Hepatocyte (in vitro differentiated cells): ENCODE data around the gene TENT5C. TPM values are rescaled to one million over a fixed set of nuclear protein-coding genes. Genes with fewer than 3 reads are reported as not detected.

ENCODE experiments used
- DNase-seq: peaks from one replicate; pipeline ENCODE4 v3.0.0-alpha.2; 2016; ENCODE audit warnings: low spot score
- H2AFZ ChIP-seq: fragments of 200-600 bp; sonication (generic); 2 replicates; pipeline ENCODE4 v1.6.0; 2016; ENCODE audit warnings: antibody characterized with exemption, mild to moderate bottlenecking
- H3K27ac ChIP-seq: fragments of 200-600 bp; sonication (generic); 2 replicates; pipeline ENCODE4 v1.5.1; 2016; ENCODE audit warnings: mild to moderate bottlenecking
- H3K27me3 ChIP-seq: fragments of 200-600 bp; sonication (generic); 2 replicates; pipeline ENCODE4 v1.6.1; 2016
- H3K36me3 ChIP-seq: fragments of 200-600 bp; sonication (generic); replicated peaks from 2 replicates; pipeline ENCODE4 v1.5.1; 2016; ENCODE audit warnings: low read depth; ENCODE audit not compliant: insufficient read depth
- H3K4me1 ChIP-seq: fragments of 200-600 bp; sonication (generic); 2 replicates; pipeline ENCODE4 v1.5.1; 2016; ENCODE audit warnings: mild to moderate bottlenecking, moderate library complexity; ENCODE audit not compliant: insufficient read depth
- H3K4me2 ChIP-seq: fragments of 200-600 bp; sonication (generic); 2 replicates; pipeline ENCODE4 v1.6.0; 2016
- H3K4me3 ChIP-seq: fragments of 200-600 bp; sonication (generic); 2 replicates; pipeline ENCODE4 v1.5.1; 2016; ENCODE audit warnings: mild to moderate bottlenecking
- H3K79me2 ChIP-seq: fragments of 200-600 bp; sonication (generic); 2 replicates; pipeline ENCODE4 v1.6.0; 2017; ENCODE audit warnings: mild to moderate bottlenecking
- H3K9me2 ChIP-seq: fragments of 200-600 bp; sonication (generic); replicated peaks from 2 replicates; pipeline ENCODE4 v1.6.0; 2017; ENCODE audit warnings: mild to moderate bottlenecking; ENCODE audit not compliant: insufficient read depth
- H3K9me3 ChIP-seq: fragments of 200-600 bp; sonication (generic); 2 replicates; pipeline ENCODE4 v1.5.1; 2016; ENCODE audit warnings: low read depth, mild to moderate bottlenecking
- H4K20me1 ChIP-seq: fragments of 200-600 bp; sonication (generic); 2 replicates; pipeline ENCODE4 v1.6.0; 2016; ENCODE audit warnings: mild to moderate bottlenecking; ENCODE audit not compliant: insufficient read depth, poor library complexity, severe bottlenecking
- CTCF ChIP-seq: fragments of 200-600 bp; sonication (generic); IDR thresholded peaks from 2 replicates; pipeline ENCODE4 v1.5.1; 2016; ENCODE audit warnings: antibody characterized with exemption, mild to moderate bottlenecking; ENCODE audit not compliant: poor library complexity
- EZH2 ChIP-seq: fragments of 200-600 bp; sonication (generic); IDR thresholded peaks from 2 replicates; pipeline ENCODE4 v1.6.1; 2016; ENCODE audit warnings: antibody characterized with exemption, mild to moderate bottlenecking, borderline replicate concordance
- EZH2phosphoT487 ChIP-seq: fragments of 200-600 bp; sonication (generic); IDR thresholded peaks from one replicate; pipeline ENCODE4 v1.6.1; 2018; ENCODE audit warnings: antibody characterized with exemption, mild to moderate bottlenecking, low read depth, moderate library complexity; ENCODE audit not compliant: unreplicated experiment, severe bottlenecking
- WGBS: methylation state at CpG from one replicate; pipeline ENCODE4 v1.1.6; 2016; ENCODE audit warnings: low lambda C conversion rate; ENCODE audit errors: missing lambda C conversion rate; 5-methylcytosine and 5-hydroxymethylcytosine counted together
- polyA plus RNA-seq: library from polyadenylated mRNA; unstranded; fragments of >200 nt; fragmentation: Nextera tagmentation; extraction: Ambion mirVana; gene quantifications from 2 replicates; pipeline ENCODE4 v1.2.1, GENCODE V29; 2016
- total RNA-seq: library from RNA; depleted of rRNA; stranded (reverse); fragments of >200 nt; gene quantifications from 2 replicates; pipeline ENCODE4 v1.2.3, GENCODE V29; 2014

Gene TENT5C
- total and polyA plus RNA-seq, 2 experiments from 2014 or later: 2.5 to 4.1 TPM

- WGBS: 94% methylated on average over 6 of the region's 6 CpGs
- Histone ChIP-seq H3K27me3 (no peaks in the 10 kb centered on the region), H3K36me3 (no peaks in the 10 kb centered on the region), H3K4me2 (no peak overlapping the region), H3K4me3 (no peak overlapping the region), H3K4me1 (no peaks in the 10 kb centered on the region), H3K79me2 (no peaks in the 10 kb centered on the region), H3K9me2 (no peaks in the 10 kb centered on the region), H3K9me3 (no peaks in the 10 kb centered on the region), H4K20me1 (no peaks in the 10 kb centered on the region), H2AFZ (no peak overlapping the region), H3K27ac (no peak overlapping the region)
- no peak for DNase-seq
- no peak for TF ChIP-seq EZH2
- TF ChIP-seq EZH2phosphoT487: no peak
- no peak for TF ChIP-seq CTCF
These were observed 55.2 kb downstream of the TENT5C start for GRCh38 chr1:117661027-117661426.

DNA sequence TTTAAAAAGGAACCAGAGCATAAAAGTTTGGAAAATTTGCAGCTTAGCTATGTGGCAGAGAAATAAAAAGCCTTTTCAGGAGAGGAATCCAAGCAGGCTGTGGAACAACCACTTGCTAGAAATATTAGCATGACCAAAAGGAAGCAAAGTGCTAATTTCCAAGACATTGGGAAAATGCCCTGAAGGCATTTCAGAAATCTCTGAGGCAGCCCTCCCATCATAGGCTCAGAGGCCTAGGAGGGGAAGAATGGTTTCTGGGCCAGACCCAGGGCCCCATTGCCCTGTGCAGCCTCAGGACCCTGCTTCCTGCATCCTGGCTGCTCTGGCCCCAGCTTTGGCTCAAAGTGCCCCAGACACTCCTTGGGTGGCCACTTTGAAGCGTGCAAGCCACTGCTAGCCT is 56.8 kb downstream of the TENT5C start:
- TF ChIP-seq EZH2phosphoT487 (no peak), EZH2 (no peak), CTCF (no peak)
- H3K4me1 ChIP-seq: no peaks in the 10 kb centered on the region
- no peak overlapping the region for H3K4me3 ChIP-seq
- no peaks in the 10 kb centered on the region for H3K9me3 ChIP-seq
- no peaks in the 10 kb centered on the region for H4K20me1 ChIP-seq
- H3K9me2 ChIP-seq: no peaks in the 10 kb centered on the region
- no peak overlapping the region for H3K27ac ChIP-seq
- H3K4me2 ChIP-seq: no peak overlapping the region
- H3K36me3 ChIP-seq: no peaks in the 10 kb centered on the region
- H3K27me3 ChIP-seq: no peaks in the 10 kb centered on the region
- no peak overlapping the region for H2AFZ ChIP-seq
- H3K79me2 ChIP-seq: no peaks in the 10 kb centered on the region
- 77% methylated on average over 1 of the region's 1 CpG for WGBS
- DNase-seq: no peak

GRCh38 chr1:117663156-117663902 is 57.5 kb downstream of the TENT5C start:
- no peaks in the 10 kb centered on the region for H3K79me2 ChIP-seq
- H2AFZ ChIP-seq: no peak overlapping the region
- no peaks in the 10 kb centered on the region for H4K20me1 ChIP-seq
- no peak overlapping the region for H3K27ac ChIP-seq
- no peak overlapping the region for H3K4me3 ChIP-seq
- TF ChIP-seq EZH2phosphoT487: no peak
- no peak overlapping the region for H3K4me2 ChIP-seq
- 84% methylated on average over 7 of the region's 7 CpGs for WGBS
- no peaks in the 10 kb centered on the region for H3K36me3 ChIP-seq
- H3K4me1 ChIP-seq: no peaks in the 10 kb centered on the region
- no peaks in the 10 kb centered on the region for H3K27me3 ChIP-seq
- H3K9me2 ChIP-seq: no peaks in the 10 kb centered on the region
- H3K9me3 ChIP-seq: no peaks in the 10 kb centered on the region
- no peak for DNase-seq

- DNase-seq: no peak
- H3K9me3 ChIP-seq: no peaks in the 10 kb centered on the region
- H3K4me3 ChIP-seq: no peak overlapping the region
- H4K20me1 ChIP-seq: no peaks in the 10 kb centered on the region
- no peak overlapping the region for H2AFZ ChIP-seq
- no peak for TF ChIP-seq CTCF
- H3K9me2 ChIP-seq: no peaks in the 10 kb centered on the region
- no peaks in the 10 kb centered on the region for H3K4me1 ChIP-seq
- no peak overlapping the region for H3K27ac ChIP-seq
- 92% methylated on average over 6 of the region's 6 CpGs for WGBS
- H3K4me2 ChIP-seq: no peak overlapping the region
- no peaks in the 10 kb centered on the region for H3K79me2 ChIP-seq
- no peaks in the 10 kb centered on the region for H3K27me3 ChIP-seq
- no peaks in the 10 kb centered on the region for H3K36me3 ChIP-seq
These were observed 58.5 kb downstream of the TENT5C start for GRCh38 chr1:117664314-117664713.
